Measurements from ENCODE around the gene ACKR2.

- TF ChIP-seq CTCF (IDR thresholded peaks at IDR 0.05; ENCODE audit: poor library complexity), result no peak
- no peak for TF ChIP-seq EZH2 (IDR thresholded peaks at IDR 0.05; ENCODE audit: borderline replicate concordance)
Observed at GRCh38 chr3:42764561-42765295, 44.5 kb upstream of the ACKR2 start.

All from hepatocyte (in vitro differentiated cells).